Right lobe of liver (tissue), 4 donors: Measurements from ENCODE around the gene SLC22A23.

Experiments used
- CTCF ChIP-seq, 4 donors: fragments of 200-600 bp in 3 of 4; fragments of 450-650 bp in 1 of 4; IDR thresholded peaks; one replicate each; pipeline versions ENCODE4 v1.5.1 to v1.8.0; 2016 to 2022; ENCODE audit warnings: antibody characterized with exemption in 4 of 4, mild to moderate bottlenecking in 2 of 4
- POLR2A ChIP-seq: fragments of 450-650 bp; IDR thresholded peaks from one replicate; pipeline ENCODE4 v1.6.1; 2017; ENCODE audit warnings: antibody characterized with exemption, mild to moderate bottlenecking
- donor health status: DM: no; HTN: no; CAD: no.
- donor health status: DM: no; HTN: no; CAD: no.
- donor health status: DM: no; HTN: yes; CAD: no.

GRCh38 chr6:3312604-3313231 lies 144.1 kb downstream of the SLC22A23 start:
- TF ChIP-seq POLR2A (no peak), CTCF (IDR thresholded peaks at IDR 0.05) (no peak)
